Stimulated activated CD4-positive, alpha-beta T cell treated with anti-CD3 and anti-CD28 coated beads, Interleukin-12 subunit alpha, Interleukin-12 subunit beta, amount 100 ng/mL, for 24 hours (primary cell): ENCODE data around the gene RCOR3.
"Not testable (repeated sequence)": the region's sequence is repeated elsewhere in the genome, so short reads cannot be mapped to it uniquely, and the experiment has no call there.

Source experiments
- DNase-seq, 2 experiments: peaks; one replicate each; pipeline ENCODE4 v3.0.0-alpha.2; 2020; ENCODE audit warnings: low read depth in 2 of 2

The RCOR3 gene

DNA sequence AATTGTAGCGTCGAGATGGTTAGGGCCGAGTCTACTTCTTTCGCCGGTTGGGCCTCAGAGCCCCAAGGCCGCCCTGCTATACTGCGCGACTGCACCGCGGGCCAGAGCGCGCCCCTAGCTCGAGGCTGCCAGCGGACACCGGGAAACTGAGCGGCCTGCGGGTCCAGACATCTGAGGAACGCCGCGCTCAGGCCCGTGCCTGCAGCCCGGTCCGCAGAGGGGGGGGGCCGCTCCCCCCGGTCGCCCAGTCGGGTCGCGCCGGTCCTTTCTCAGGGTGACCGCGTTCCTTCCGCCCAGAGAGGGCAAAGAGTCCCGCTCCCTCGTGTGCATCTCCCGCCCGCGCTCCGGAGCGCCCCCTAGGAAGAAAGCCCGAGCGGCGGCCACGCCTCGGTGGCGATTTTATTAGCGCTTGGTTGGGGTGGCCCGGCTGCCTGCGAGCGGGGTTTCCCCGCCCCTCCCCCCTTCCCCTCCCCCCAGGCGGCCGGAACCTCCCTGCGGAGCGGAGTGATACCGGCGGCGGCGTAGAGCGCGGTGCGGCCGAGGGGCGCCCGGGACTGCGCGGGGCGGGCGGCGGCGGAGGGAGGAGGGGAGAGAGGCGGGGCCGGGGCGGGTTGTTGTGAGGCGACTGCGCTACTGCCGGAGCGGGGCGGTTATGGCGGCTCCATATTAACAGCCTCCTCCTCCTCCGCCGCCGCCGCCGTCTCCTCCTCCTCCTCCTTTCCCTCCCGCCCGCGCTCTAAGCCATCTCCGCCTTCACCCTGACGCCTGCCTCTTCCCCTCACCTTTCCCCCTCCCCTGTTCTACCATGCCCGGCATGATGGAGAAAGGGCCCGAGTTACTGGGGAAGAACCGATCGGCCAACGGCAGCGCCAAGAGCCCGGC lies at the start of gene RCOR3:
Gene RCOR3, plus strand, starts transcription at position 611 of the 882 bp plus-strand sequence. Its CDS starts 195 bp downstream, at position 806.
- peak; percentile 83 to 88 for DNase-seq

- DNase-seq: no peak
Observed at GRCh38 chr1:211210052-211210451, 49.1 kb upstream of the RCOR3 start.

- no peak for DNase-seq
Observed at GRCh38 chr1:211210965-211211364, 48.2 kb upstream of the RCOR3 start.

GRCh38 chr1:211213702-211214101 lies 45.5 kb upstream of the RCOR3 start:
- DNase-seq: no peak

DNA sequence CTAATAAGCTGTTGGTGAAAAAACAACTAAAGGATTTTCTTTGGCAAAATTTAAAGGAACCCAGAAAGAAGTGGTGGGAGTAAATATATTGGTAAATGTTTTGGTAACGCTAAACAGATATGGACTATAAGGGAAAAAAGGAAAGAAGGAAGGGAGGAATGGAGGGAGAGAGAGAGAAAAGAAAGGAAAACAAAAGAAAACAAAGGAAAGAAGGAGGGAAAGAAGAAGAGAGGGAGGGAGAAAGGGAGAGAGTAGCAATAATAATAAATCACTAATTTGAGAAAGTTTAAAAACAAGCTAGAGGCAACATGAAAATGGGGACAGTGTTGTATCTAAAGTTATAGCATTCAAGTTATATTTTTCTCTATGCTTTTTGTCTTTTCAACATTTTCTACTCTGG lies 43.6 kb upstream of the RCOR3 start:
- no peak for DNase-seq

DNA sequence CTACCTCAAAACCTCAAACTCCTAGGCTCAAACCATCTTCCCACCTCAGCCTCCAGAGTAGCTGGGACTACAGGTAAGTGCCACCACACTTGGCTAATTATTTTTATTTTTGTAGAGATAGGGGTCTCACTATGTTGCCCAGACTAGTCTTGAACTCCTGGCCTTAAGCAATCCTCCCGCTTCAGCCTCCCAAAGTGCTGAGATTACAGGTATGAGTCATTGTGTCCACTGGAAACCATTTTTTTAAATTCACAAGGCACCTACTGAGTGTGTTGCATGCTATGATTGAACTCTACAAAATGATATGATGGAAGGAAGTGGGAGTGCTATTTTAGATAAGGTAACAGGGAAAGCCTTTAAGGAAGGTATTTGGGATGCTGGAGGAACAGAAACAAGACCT lies 41.8 kb upstream of the RCOR3 start:
- no peak for DNase-seq

- DNase-seq: not testable (repeated sequence)
Observed at GRCh38 chr1:211222469-211223234, 36.5 kb upstream of the RCOR3 start.

DNA sequence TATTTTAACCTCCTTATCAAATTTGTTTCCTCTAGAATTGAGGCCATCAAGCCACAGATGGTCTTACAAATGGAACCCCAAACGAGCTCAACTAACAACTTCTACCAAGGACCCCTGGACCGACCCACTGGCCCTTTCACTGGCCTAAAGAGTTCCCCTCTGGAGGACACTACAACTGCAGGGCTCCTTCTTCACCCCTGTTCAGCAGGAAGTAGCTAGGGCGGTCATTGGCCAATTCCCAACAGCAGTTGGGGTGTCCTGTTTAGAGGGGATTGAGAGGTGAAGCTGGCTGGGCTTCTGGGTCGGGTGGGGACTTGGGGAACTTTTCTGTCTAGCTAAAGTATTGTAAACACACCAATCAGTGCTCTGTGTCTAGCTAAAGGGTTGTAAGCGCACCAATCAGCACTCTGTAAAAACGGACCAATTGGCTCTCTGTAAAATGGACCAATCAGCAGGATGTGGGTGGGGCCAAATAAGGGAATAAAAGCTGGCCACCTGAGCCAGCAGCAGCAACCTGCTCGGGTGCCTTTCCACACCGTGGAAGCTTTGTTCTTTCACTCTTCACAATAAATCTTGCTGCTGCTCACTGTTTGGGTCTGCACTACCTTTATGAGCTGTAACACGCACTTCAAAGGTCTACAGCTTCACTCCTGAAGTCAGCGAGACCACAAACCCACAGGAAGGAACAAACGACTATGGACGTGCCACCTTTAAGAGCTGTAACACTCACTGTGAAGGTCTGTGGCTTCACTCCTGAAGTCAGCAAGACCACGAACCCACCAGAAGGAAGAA lies 30.4 kb upstream of the RCOR3 start:
- peak; percentile 7 to 12 for DNase-seq

GRCh38 chr1:211229365-211229759 lies 29.8 kb upstream of the RCOR3 start:
- DNase-seq: no peak

DNA sequence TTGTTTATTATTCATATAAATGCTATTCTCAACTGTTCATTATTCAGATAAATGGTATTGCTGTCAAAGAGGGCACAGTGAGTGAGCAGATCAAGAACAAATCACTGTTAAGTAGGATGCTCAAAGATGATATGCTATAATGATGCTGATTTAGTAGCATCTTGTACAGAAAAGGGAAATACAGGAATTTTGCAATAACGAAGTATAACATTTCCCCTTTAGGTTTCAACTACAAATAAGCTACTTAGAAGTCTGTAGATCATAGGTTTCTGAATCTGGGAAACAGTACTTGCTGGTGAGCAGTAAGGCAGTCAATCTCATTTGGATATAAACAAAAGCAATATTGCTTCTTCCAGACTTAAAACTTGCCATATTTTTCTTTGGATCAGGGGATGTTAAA lies 27.3 kb upstream of the RCOR3 start:
- DNase-seq: no peak

DNA sequence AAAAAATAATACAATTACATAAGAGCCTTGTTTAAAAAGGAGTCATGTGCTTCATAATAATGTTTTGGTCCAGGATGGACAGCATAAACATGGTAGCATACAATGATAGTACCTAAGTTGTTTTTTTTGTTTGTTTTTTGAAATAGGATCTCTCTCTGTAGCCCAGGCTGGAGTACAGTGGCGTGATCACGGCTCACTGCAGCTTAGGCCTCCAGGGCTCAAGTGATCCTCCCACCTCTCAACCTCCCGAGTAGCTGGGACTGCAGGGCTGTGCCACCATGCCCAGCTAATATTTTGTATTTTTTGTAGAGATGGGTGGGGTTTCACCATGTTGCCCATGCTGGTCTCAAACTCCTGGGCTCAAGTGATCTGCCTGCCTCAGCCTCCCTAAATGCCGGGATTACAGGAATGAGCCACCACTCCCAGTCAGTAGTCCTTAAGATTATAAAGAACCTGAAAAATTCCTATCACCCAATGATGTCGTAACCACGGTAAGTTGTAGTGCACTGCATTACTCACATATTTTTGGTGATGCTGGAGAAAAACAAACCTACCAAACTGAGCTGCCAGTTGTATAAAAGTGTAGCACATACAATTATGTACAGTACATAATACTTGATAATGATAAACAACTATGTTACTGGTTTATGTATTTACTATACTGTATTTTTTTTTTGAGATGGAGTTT lies 22.4 kb upstream of the RCOR3 start:
- DNase-seq: no peak

GRCh38 chr1:211237579-211237978 lies 21.6 kb upstream of the RCOR3 start:
- DNase-seq: no peak

DNA sequence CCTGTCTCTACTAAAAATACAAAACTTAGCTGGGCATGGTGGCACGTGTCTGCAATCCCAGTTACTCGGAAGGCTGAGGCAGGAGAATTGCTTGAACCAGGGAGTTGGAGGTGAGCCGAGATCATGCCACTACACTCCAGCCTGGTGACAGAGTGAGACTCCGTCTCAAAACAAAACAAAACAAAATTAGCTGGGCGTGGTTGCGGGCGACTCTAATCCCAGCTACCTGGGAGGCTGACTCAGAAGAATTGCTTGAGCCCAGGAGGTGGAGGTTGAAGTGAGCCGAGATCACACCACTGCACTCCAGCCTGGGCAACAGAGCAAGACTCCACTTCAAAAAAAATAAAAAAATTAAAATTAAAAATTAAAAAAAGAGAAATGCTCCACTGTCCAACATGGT lies 18.6 kb upstream of the RCOR3 start:
- DNase-seq: not testable (repeated sequence)

GRCh38 chr1:211241071-211241470 lies 18.1 kb upstream of the RCOR3 start:
- DNase-seq: no peak

- not testable (repeated sequence) for DNase-seq
Observed at GRCh38 chr1:211243639-211244038, 15.5 kb upstream of the RCOR3 start.

DNA sequence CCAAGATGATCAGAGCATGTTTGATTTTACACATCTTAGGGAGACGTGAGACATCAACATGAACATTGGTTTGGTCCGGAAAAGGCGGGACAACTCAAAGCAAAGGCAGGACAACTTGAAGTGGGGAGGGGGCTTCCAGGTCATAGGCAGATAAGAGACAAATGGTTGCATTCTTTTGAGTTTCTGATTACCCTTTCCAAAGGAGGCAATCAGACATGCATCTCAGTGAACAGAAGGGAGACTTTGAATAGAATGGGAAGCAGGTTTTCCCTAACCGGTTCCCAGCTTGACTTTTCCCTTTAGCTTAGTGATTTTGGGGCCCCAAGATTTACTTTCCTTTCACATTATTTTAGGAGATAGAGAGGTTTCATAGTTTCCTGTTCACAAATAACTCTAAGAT lies 12.6 kb upstream of the RCOR3 start:
- not testable (repeated sequence) for DNase-seq

- DNase-seq: no peak
Observed at GRCh38 chr1:211247921-211248320, 11.2 kb upstream of the RCOR3 start.

DNA sequence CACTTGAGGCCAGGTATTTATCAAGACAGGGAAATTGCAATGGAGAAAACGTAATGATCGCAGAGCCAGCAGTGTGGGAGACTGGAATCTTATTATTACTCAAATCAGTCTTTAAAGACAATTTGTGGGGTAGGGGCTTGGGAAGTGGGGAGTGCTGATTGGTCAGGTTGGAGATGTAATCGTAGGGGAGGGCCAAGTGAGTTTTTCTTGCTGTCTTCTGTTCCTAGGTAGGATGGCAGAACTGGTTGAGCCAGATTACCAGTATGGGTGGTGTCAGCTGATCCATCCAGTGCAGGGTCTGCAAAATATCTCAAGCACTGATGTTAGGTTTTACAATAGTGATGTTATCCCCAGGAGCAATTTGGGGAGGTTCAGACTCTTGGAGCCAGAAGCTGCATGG lies 9.6 kb upstream of the RCOR3 start:
- DNase-seq: not testable (repeated sequence)

DNA sequence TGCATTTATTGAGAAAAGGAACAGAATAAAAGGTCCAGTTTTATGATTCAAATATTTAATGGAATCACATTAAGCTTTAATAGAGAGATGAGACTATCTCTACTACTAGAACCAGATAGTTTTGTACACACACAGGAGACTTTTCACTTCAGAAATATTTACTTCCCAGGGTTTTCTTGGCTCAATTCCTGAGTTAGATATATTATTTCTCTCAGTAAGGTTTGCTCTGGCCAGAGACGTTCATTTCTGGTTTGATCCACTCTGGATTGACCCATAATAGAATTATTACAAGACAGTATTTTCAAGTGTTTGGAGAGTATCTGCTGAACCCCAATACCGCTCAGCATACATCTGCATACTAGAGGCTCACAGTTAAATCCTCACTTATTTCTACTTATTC lies 1.3 kb upstream of the RCOR3 start:
- no peak for DNase-seq

GRCh38 chr1:211258310-211258755 lies 833 bp upstream of the RCOR3 start:
- peak; percentile 24 to 53 for DNase-seq

- DNase-seq: peak in 1 of 2 experiments; percentile 38
Observed at GRCh38 chr1:211259638-211260126, 516 bp downstream of the RCOR3 start.
